Activated CD8-positive, alpha-beta memory T cell treated with anti-CD3 and anti-CD28 coated beads, Interleukin-2, amount 50 U/mL, for 24 hours (primary cell): ENCODE results near the gene SH3RF1.

ENCODE experiments used
- DNase-seq: peaks from one replicate; pipeline ENCODE4 v3.0.0-alpha.2; 2020; ENCODE audit errors: extremely low read depth

SH3RF1 gene

DNA sequence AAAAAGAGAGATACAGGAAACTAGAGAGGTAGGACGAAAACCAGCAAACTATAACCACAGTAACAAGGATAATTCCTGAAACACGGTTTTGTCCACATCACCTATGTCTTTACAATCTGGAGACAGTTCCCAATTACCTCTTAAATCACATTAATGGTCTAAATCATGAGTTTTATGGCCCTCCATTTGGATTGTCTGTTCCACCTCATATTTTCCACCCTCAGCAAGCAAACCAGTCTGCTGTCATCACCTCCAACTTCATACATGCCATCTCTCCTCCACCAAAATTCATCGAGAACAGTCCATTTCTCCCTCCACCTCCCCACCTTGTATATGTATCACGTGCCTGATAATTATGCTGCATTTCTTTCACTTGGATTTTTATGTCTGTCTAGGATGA lies 107.3 kb downstream of the SH3RF1 start:
- DNase-seq: no peak

DNA sequence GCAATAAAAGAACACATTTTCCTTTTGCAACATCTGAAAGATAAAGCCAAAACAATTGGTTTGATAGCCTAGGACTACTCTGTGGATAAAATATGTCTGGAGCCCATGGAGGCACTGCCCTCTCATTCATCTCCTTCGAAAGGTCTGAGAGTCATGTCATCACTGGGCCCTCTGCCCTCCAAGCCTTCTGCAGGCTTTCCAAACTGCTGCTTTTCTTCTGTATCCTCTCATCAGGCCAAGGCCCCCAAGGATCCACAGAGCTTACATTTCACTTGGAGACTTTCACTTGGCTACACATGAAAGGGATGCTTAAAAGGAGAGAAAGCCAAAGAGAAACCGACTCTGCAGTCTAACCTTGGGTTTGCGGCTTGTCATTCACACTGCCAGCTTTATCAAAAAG lies 109.9 kb downstream of the SH3RF1 start:
- no peak for DNase-seq

GRCh38 chr4:169159624-169160171 lies 111.1 kb downstream of the SH3RF1 start:
- DNase-seq: no peak

- DNase-seq: no peak
Observed at GRCh38 chr4:169158861-169159260, 111.9 kb downstream of the SH3RF1 start.

GRCh38 chr4:169158046-169158445 lies 112.7 kb downstream of the SH3RF1 start:
- DNase-seq: no peak

GRCh38 chr4:169156392-169156791 lies 114.4 kb downstream of the SH3RF1 start:
- no peak for DNase-seq

DNA sequence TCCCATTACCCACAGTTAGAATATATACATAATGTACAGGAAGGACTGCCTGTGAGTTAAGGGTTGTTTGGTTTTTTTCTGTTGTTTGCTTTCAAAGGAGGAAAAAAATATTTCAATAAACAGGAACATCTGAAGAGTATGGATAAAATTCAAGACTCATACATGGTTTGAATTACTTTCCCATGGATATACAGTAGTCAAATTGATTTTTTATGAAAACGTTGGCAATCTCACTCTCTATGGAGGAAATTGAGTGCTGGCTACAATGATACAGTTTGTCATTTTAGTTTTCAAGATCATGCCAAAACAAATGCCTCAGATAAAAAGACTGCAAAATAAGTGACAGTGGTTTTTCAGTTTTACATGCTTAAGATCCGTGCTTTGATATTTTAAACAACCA lies 116.6 kb downstream of the SH3RF1 start:
- DNase-seq: no peak

GRCh38 chr4:169153481-169154087 lies 117.2 kb downstream of the SH3RF1 start:
- no peak for DNase-seq

DNA sequence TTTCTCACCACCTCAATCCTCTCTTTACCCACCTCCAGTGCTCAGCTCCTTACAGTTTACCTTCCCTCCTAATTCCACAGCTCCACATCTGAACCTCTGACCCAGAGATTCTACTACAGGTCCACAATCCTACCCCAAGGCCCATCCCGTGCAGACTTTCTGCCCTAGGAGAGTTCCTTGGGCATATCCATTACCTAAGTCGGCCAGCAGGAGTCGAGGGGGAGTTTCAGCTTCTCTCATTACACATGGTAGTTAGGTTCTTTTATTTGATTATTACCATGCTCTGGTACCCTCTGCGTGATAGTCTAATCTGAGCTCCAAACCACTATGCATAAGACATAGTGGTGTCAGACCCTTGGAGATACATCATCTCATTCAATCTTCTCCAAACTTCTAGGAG lies 117.9 kb downstream of the SH3RF1 start:
- DNase-seq: no peak

DNA sequence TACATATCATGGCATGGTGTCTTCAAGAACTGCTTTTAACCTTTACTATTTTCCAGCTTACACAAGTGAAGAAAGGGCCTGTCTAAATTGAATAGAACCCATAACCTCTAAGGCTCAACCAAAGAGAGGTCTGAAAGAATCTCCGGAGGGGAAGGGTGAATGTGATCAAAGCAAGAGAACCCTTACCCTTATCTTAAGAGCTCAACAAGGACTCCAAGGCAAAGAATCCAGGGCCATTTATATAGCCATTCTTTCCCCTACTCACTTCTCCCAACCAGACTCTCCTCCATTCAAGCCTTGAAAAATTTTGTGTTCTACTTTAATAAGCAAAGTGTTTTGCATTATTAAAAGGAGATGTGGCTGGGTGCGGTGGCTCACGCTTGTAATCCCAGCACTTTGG lies 118.7 kb downstream of the SH3RF1 start:
- DNase-seq: no peak

GRCh38 chr4:169151671-169152070 lies 119.1 kb downstream of the SH3RF1 start:
- DNase-seq: no peak

DNA sequence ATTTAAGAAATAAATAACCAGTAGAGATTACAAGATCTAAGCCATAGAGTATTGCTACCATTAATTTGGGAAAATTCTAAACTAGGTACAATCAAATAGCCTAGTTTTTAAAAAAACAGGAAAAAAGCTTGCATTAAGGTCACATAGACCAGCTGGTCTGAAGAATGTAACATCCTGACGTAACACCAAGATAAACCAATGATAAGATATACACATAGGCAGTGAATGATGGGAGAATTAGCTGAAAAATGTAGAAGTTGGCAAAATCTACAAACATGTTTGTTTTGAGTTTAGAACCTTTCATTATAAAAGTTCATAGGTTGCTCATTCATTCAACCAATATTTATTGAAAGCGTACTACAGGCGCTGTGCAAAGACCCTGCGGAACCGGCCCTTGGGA lies 120.0 kb downstream of the SH3RF1 start:
- no peak for DNase-seq

- DNase-seq: no peak
Observed at GRCh38 chr4:169148885-169149284, 121.9 kb downstream of the SH3RF1 start.

DNA sequence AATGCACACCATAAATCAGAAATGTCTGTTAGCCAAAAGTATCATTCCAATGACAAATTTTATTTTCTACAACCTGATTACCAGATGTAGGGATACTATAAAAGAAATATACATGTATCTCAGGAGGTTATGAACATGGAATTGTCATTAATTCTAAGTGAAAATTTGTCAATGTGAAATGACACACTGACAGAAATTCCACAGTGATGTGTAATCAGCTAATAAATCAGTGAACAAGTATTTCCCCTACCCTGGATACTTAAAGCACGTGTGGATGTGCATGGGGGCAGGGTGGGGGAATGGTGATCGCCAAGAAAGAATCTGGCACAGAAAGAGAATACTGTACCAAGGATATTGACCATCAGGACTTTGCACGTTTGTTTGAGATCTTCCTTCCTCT lies 123.6 kb downstream of the SH3RF1 start:
- DNase-seq: no peak

DNA sequence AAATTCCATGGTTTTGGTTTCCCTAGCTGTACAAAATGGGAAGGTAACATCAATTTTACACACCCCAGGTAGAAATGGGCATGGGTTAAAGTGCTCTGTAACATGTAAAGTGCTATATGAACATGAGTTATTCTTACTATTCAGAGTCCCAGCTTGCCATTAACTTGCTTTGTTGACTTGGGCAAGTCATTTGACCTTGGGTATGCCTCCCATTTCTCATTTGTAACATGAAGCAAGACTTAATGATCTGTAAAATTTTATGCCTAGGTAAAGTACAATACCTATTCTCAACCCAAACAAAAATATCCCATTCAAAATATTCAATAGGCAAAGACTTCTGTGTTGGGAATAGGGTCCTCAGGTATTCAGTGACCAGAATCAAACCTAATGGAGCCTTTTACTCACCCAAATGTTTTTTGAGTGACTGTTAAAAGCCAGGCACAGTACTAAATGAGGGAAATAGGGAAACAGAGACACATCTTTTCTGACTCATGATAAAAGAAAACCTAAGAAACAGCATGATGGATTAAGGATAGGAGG lies 126.6 kb downstream of the SH3RF1 start:
- DNase-seq: no peak

DNA sequence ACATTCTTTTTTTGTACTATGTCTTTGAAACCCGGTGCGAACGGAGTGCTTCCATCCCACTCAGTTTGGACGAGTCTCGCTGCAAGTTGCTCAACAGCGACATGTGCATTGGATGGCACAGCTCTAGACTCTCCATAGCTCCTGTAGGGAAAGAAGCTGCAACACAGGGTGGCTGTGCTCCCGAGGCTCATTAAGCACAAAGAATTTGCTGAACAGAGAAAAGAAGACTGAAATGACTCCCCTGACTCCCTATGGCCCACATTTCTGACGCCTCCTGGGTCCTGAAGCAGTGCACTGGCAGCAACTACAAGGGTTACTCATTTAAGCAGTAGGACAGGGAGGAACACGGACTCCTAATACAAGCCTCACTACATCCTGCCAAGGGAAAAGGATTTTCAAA lies 127.4 kb downstream of the SH3RF1 start:
- no peak for DNase-seq

DNA sequence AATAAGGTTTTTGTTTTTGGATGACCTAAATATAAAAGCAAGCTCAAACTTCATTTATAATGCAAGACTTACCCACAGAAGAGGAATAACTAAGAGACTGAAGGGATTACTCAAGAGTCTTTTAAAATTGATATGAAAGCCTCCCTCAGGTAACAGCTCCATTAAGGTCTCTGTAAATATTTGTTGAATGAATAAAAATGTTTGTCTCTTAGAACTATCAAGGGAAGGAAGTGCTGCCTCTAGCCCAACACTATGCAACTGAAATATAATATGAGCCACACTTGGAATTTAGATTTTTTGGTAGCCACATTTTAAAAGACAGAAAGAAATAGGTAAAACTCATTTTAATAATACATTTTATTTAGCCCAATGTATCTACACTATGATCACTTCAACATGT lies 127.8 kb downstream of the SH3RF1 start:
- DNase-seq: no peak

DNA sequence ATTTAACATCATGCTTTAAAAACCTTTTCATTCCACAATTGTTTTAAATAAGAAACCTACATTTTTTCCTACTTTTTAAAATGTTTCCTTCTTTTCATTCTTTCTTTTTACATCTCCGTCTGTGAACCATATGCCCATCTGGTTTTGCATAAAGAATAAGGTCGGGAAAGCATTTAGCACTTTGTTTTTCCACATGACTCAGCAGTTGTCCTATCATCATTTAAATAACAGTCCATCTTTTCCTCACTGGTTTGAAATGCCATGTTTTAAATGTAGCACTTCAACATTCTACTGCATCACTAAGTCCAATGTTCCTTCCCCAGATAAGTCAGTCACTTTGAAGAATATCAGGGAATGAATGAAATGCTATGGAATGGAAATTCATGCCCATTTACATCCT lies 128.4 kb downstream of the SH3RF1 start:
- no peak for DNase-seq

DNA sequence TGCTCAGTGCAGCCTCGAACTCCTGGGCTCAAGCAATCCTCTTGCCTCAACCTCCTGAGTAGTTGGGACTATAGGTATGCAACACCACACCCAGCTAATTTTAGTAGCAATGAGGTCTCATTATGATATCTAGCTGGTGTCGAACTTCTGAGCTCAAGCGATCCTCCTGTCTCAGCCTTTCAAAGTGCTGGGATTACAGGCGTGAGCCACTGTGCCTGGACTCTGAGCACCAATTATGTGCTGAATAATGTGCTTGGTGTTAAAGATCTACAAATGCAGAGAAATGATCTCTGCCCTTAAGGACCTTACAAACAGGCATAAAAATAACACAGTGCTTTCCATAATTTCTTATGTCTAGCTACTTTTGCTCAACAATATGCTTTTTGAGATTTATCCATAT lies 131.7 kb downstream of the SH3RF1 start:
- no peak for DNase-seq

DNA sequence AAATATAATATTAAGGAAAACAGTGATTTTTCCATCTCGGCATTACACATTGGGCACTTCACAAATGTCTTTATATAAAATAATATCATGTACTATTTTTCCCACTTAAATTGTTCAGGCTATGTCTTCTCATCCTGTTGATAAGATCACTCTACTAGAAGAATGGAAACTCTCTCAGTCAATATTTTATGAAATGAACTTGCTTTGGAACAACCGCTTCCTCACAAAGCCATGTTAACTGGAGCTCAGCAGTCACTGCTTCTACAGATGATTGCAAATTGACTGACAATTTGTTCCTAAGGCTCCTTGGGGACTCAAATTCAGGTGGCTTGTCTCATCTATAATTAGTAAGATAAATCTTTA lies 133.2 kb downstream of the SH3RF1 start:
- no peak for DNase-seq

- DNase-seq: no peak
Observed at GRCh38 chr4:169136796-169137557, 133.8 kb downstream of the SH3RF1 start.

DNA sequence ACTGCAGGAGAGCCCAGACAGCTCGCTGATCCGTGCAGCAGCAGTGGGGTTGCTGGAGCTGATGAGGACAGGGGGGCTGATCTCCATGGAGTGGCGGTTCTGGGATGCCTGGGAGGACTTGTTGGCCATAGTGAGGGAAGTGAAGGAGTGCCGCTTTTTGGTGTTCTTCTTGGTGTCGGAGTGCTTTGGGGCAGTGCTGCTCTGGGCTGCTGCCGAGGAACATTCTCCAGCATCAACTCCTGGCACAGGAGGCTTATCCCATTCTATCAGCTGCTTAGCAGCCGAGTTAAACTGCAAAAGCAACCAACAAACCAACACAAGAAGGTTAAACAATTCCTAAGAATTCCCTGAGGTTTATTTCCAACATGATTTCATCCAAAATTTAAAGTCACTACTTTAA lies 134.4 kb downstream of the SH3RF1 start:
- DNase-seq: no peak

DNA sequence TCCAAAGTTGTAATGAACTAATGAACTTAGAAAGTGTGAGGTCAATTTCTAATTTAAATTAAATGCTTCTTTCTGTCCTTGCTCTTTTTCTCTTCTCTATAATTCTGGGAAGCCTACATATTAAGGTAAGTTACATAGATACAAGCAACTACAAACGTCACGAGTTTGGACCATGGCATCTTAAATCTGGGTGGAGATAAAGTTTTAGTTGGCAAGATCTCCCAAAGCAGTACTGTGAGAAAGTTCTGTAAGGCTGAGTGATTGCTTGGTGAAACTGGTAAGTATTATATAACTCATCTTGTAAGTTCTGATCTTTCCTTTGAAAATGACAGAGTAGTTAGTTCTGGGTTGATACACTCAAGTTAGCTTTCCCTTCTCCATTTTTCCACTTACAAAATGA lies 135.0 kb downstream of the SH3RF1 start:
- DNase-seq: no peak
